SH-SY5Y (cell line): ENCODE results near the gene PTMS.
A peak's percentile ranks its signal among the peaks of the same experiment; 100 is the strongest.

Experiments
- GATA2 ChIP-seq: IDR thresholded peaks from 2 replicates; pipeline ENCODE4 v1.6.1; 2011; ENCODE audit warnings: mild to moderate bottlenecking, low read depth, low read length
- GATA3 ChIP-seq: IDR thresholded peaks from 2 replicates; pipeline ENCODE4 v1.6.1; 2011; ENCODE audit warnings: low read depth, mild to moderate bottlenecking, low read length, moderate library complexity

PTMS gene

GRCh38 chr12:6786416-6787094 lies 20.4 kb downstream of the PTMS start:
- TF ChIP-seq GATA2: peak; percentile 5; the same call in 1 of the 2 replicates
- no peak for TF ChIP-seq GATA3

DNA sequence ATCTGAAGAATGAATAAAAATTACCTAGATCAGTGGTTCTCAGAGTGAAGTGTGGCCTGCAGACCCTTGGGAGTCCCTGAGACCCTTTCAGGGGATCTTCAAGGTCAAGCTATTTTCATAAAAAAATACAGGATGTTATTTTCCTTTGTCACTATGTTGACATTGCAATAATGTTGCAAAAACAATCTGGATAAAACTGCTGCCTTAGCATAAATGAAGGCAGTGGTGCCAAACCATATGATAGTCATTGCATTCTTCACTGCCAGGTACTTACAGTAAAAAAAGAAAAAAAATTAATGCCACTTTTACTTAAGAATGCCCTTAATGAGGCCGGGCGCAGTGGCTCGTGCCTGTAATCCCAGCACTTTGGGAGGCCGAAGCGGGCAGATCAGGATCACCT lies 21.1 kb downstream of the PTMS start:
- TF ChIP-seq GATA2 (no peak), GATA3 (no peak)

GRCh38 chr12:6788972-6789924 lies 23.1 kb downstream of the PTMS start, which contains the start of gene CD4:
CD4 (plus strand) TSS chr12:6789528; CDS start chr12:6800139, 10,611 bp downstream.
- TF ChIP-seq GATA3 (no peak), GATA2 (no peak)

DNA sequence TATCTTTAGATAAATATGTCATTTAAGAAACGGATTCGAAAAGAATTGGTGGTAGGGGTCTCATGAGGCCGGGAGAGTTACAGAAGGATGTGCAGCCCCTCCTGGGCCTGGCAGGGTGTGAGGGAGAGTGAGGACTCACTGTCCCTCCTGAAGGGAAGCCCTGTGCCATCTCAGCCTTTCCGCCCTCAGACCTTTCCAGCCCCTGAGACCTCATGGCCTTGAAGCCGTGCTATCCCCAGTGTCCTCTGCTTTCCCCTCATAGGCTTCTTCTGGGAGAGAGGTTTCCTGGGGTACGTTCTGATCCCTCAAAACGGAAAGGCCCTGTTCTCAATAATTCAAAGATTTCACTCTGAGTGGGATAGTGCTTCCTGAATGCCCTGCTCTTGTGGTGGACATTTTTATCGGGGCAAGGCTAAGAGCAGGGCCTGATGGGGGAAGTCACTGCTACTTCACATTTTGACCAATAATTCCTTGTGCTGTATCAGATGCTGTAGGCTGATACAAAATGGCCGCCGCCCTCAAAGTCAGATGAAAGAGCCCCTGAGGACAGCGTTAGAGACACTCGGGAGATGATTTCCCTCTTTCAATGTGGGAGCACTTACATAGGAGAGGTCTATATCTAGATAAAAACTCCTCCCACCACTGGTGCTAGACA lies 24.5 kb downstream of the PTMS start:
- TF ChIP-seq GATA2 (no peak), GATA3 (no peak)

DNA sequence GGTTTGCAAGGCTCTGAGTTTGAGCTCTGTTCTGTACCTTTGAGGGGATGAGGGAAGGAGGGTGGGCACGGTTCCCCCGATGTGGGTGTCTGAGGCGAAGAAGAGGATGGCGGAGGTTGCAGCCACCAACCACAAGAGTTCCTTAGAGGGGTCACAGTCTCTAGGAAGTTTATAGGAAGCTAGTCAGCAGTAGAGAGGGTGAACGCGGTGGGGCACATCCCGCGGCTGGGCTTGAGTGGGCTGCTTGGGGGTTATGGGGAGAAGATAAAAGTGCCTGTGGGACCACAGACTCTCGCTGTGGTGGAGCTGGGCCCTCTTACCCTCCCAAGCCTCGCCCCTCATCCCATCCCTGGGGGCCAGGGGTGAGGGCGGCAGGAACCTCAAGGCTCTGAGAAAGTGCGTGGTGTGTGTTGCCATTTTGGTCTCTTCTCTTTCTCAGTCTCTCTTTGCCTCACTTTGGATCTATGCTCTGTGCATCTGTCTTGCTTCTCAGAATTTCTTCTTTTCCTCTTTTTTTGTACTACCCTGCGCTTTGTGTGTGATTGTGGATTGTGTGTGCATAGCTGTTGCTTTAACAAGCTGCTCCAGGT lies 25.9 kb downstream of the PTMS start:
- TF ChIP-seq GATA2 (no peak), GATA3 (no peak)

DNA sequence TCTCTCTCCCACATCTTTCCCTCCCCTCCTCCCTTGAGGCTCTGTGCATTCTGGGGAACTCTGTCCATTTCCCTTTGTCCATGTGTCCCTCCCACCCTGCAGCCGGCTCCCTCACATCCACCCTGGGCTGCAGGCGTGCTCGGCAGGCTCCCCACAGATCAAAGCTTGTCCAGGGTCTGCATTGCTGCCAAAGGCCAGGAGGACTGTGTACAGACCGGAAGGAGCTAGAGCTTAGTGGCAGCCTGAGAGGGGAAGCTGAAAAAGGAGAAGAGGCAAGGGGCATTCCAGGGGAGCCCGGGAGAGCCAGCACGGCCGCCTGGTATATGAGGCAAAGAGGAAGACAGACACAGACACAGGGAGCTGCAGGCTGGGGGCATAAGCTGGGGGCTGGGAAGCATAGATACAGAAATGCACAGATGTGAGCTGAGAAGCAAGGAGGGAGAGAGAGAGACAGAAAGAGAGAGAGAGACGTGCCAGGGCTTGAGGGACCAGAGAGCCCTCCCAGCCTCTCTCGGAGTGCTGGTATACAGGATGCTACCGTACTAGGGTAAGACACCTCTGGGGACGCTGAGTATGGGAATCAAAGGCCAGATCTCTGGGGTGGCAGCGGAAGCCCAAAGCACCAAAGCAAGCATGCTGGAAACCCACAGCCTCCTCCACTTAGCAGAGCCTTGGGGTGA lies 26.5 kb downstream of the PTMS start:
- TF ChIP-seq GATA3: no peak

DNA sequence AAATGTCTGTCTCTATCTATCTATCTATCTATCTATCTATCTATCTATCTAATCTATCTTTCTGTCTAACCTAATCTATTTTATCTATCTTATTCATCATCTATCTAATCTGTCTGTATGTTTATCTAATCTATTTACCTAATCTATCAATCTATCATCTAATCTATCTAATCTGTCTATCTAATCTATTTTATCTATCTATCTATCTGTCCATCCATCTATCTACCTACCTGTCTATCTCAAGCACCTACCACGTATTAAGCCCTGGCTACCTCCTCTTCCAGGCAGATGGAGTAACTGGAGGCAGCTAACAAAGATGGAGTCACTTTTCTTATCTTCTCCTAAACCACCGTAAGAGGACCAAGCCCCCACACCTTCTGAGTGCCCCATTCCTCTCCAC lies 28.9 kb downstream of the PTMS start:
- TF ChIP-seq GATA3: no peak
- no peak for TF ChIP-seq GATA2

DNA sequence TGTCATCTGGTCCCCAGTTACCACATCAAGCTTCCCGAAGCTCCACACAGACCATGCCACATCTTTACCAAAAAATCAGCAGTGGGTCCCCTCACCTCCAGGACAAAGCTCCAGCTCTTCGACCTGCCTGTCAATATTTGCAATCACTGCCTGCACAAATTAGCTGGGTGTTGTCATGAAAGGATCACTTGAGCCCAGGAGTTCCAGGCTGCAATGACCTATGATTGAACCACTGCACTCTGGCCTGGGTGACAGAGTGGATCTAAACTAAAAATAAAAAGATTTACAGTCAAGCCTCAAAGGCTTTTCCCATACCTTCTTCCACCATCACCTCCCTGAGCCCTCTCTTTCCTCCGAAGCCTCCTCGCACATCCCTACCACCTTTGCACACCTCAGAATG lies 30.4 kb downstream of the PTMS start:
- TF ChIP-seq GATA3: no peak
- no peak for TF ChIP-seq GATA2

DNA sequence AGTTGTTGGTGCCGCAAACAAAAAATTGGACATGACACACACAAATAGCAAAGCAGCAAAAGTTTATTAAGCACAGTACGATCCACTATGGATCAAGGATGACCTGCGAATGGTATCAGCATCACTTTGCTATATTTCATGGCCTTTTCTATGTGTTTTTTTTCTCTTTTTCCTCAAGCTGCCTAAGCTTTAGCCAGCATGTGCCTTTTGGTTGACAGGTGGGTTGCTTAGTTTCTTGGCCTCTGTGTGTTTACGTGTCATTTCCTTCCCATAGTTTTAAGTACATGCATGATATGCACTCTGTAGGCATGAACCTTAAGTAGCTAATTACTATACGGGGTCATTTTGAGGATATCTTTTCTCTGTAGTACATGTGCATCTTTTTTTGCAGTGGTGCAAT lies 33.0 kb downstream of the PTMS start:
- TF ChIP-seq GATA3 (no peak), GATA2 (no peak)

GRCh38 chr12:6807170-6807569 lies 41.0 kb downstream of the PTMS start:
- TF ChIP-seq GATA3 (no peak), GATA2 (no peak)

DNA sequence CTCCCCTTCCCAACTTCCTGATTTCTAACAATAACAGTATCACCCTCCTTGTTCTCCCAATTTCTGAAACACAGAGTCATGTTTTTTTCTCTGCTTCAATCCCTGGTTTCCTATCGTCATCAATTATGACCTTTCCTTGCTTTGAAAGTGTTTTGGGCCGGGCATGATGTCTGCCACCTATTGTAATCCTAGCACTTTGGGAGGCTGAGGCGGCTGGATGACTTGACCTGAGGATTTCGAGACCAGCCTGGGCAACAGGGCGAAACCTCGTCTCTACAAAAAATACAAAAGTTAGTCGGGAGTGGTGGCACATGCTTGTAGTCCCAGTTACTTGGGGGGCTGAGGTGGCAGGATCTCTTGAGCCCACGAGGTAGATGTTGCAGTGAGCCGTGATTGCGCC lies 42.9 kb downstream of the PTMS start:
- no peak for TF ChIP-seq GATA2
- TF ChIP-seq GATA3: no peak

DNA sequence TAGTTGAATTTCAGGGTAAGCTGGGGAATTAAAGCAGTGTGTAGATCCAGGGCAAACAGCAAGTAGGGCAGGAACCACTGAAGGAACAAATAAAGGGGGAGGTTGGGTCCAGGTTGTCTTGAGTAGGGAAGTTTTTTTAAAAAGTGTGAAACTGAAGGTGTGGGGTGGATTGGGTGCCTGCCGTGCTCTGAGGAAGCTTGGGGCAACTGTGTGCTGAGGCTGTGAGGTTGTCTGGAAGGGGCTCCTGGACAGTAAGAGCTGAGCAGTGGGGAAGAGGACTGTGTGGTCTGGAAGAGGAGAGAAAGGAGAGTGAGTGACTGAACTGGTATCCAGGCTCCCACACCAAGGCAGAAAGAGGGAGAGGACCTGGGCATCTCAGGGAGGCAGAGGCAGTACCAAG lies 44.6 kb downstream of the PTMS start:
- TF ChIP-seq GATA3: no peak
- no peak for TF ChIP-seq GATA2

- TF ChIP-seq GATA2 (no peak), GATA3 (no peak)
Measured at GRCh38 chr12:6813363-6813762, 47.2 kb downstream of the PTMS start.

DNA sequence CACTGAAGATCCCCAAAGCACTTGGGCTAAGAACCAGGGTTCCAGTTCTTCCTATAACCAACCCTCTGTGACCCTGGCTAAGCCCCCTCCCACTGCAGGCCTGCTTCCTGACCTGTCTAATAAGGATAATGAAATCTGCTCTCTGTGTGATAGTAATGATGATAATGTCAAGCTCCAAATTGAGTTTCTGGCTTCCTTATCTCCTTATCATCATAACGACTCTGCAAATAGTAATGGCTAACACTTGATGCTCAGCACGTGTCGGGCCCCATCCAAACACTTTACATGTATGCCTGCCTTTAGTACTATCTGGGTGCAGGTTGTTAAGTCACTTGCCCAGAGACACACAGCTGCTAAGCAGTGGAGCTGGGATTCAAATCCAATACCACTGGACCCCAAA lies 50.4 kb downstream of the PTMS start:
- peak; percentile 84 for TF ChIP-seq GATA2
- no peak for TF ChIP-seq GATA3

- no peak for TF ChIP-seq GATA2
- TF ChIP-seq GATA3: no peak
Measured at GRCh38 chr12:6817098-6817497, 50.9 kb downstream of the PTMS start.
